ENCODE results near the gene RASSF9.

- no peak for TF ChIP-seq POLR2A (IDR thresholded peaks at IDR 0.05; ENCODE audit: low read depth, low read length)
- no peak for TF ChIP-seq POLR2AphosphoS5 (IDR thresholded peaks at IDR 0.05; ENCODE audit: low read depth, low read length)
- TF ChIP-seq TAF1 (IDR thresholded peaks at IDR 0.05; ENCODE audit: borderline replicate concordance, low read depth, low read length) = no peak
These were observed 41.2 kb upstream of the RASSF9 start for GRCh38 chr12:85877459-85877858.
